Central memory CD8-positive, alpha-beta T cell (primary cell): ENCODE results near the gene MBNL1.

Experiments used
- ATAC-seq: fragments of 150-1000 bp; cut with Tn5 transposase; replicated peaks from 2 replicates; pipeline ENCODE4 v1.10.0; 2022; ENCODE audit warnings: mild to moderate bottlenecking, moderate FRiP score, moderate number of reproducible peaks; ENCODE audit not compliant: poor library complexity, severe bottlenecking; ENCODE audit errors: extremely low read depth
- DNase-seq, 2 donors: peaks; one replicate each; pipeline ENCODE4 v3.0.0; 2021; ENCODE audit warnings: low spot score in 2 of 2
- H3K27ac Mint-ChIP-seq: one replicate; pipeline ENCODE4 v1.8.0; 2022; ENCODE audit warnings: low read depth, mild to moderate bottlenecking, moderate library complexity, mixed read lengths
- H3K27me3 Mint-ChIP-seq: one replicate; pipeline ENCODE4 v1.8.0; 2022; ENCODE audit warnings: mixed read lengths
- H3K36me3 Mint-ChIP-seq: one replicate; pipeline ENCODE4 v1.8.0; 2022; ENCODE audit warnings: mild to moderate bottlenecking, moderate library complexity, mixed read lengths; ENCODE audit not compliant: insufficient read depth
- H3K4me1 Mint-ChIP-seq: one replicate; pipeline ENCODE4 v1.8.0; 2022; ENCODE audit warnings: mixed read lengths
- H3K4me3 Mint-ChIP-seq: one replicate; pipeline ENCODE4 v1.8.0; 2022; ENCODE audit warnings: mild to moderate bottlenecking, moderate library complexity, mixed read lengths
- H3K9me3 Mint-ChIP-seq: one replicate; pipeline ENCODE4 v1.8.0; 2022; ENCODE audit warnings: mixed read lengths

The MBNL1 gene

DNA sequence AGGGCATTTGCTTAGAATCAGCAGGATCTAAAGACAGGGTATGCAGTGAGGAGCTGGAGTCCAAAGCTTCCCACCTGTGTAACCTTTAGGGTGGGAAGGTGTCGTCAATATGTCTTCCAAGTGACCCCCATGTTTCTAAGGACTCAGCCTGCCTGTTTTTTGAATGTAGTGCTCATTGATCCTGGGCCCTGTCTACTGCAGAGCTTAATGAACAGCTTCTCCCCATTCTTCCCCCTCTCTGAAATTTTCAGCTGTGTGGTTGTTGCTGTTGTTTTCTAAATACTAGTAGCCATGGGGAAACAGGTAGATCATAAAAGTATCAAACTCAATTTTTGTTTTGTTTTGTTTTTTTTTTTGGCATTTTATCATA lies 39.7 kb downstream of the MBNL1 start:
- ATAC-seq (no peak), DNase-seq (no peak)
- H3K9me3 Mint-ChIP-seq: no peaks in the 10 kb centered on the region
- no peaks in the 10 kb centered on the region for H3K27me3 Mint-ChIP-seq
- peak overlapping the region; percentile 28 for H3K4me3 Mint-ChIP-seq
- H3K36me3 Mint-ChIP-seq: peaks cover 46% of the 10 kb centered on the region
- peak overlapping the region; percentile 91 for H3K27ac Mint-ChIP-seq
- peaks cover 48% of the 10 kb centered on the region for H3K4me1 Mint-ChIP-seq

DNA sequence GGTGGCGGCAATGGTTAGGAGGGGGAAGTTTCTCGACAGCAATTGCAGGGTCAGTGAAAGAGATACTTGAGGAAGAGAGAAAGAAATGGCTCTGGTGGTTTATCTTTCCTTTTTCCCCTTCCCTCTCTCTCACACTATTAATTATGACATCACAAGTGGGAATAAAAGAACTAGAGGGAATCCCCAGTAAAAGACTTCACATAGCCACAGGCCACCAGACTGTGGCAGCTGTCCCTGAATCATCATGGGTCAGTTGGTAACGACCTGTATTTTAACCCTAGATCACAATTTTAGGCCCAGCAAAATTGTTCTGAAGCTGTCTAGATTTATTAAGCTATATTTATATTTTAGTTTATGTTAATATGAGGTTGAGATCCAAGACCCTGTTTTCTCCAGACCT lies 40.3 kb downstream of the MBNL1 start:
- peak overlapping the region; percentile 91 for H3K27ac Mint-ChIP-seq
- H3K27me3 Mint-ChIP-seq: no peaks in the 10 kb centered on the region
- H3K4me1 Mint-ChIP-seq: peaks cover 45% of the 10 kb centered on the region
- no peaks in the 10 kb centered on the region for H3K9me3 Mint-ChIP-seq
- H3K4me3 Mint-ChIP-seq: peak overlapping the region; percentile 28
- peaks cover 45% of the 10 kb centered on the region for H3K36me3 Mint-ChIP-seq
- no peak for ATAC-seq
- no peak for DNase-seq

DNA sequence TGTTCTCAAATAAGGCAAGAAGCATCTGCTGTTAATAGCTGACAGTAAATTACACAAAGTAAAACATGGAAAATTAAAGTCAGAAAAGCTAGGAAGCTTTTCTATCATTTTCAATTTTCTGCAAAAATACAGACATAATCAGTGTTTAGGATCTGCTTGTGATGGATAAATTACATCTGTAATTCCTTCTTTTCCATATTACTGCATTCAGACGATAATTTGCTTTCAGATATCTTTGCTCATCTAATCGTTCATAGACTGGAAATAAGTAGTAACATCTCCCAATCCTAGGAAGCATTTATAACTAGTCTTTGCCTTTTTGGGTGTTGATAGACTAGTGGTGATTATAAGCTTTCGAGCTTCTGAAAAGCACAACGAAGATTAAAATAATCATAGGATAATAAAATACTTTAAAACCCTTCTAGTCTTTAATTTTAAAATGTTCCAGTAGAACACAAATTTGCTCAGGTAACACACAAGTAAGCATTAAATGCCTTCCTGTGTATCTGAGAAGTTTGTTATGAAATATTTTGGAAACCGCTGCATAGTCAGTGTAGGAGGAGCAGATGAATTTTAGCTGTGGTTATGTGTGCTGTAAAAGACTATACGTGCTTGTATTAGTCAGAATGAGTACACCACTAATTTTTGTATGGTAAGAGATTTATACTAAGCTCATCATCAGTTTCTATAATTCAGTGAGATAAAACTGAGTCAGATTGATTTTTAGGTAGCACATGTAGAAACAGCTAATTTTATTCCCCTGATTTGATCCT lies 41.0 kb downstream of the MBNL1 start:
- peak; percentile 92 for ATAC-seq
- peaks cover 49% of the 10 kb centered on the region for H3K36me3 Mint-ChIP-seq
- H3K27me3 Mint-ChIP-seq: no peaks in the 10 kb centered on the region
- no peak for DNase-seq
- H3K4me3 Mint-ChIP-seq: peak overlapping the region; percentile 23
- H3K9me3 Mint-ChIP-seq: no peaks in the 10 kb centered on the region
- peaks cover 49% of the 10 kb centered on the region for H3K4me1 Mint-ChIP-seq
- peak overlapping the region; percentile 76 for H3K27ac Mint-ChIP-seq

DNA sequence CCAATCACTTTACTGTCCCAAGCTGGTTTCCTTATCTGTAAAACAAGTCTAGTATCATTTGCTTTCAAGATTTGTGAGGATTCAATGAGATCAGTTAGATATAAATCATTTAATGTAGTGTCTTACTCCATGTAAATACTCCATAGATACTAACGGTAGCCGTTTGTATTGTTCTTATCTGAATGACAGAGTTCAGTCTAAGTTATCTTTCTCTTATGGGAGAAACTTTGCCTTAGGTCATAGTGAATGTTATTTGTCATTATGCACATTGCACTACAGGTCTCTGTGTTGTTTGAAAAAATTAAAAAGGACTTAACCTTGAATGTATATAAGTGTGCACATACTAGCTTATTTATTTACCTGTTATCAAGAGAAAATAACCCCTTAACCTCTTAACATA lies 44.7 kb downstream of the MBNL1 start:
- no peak for ATAC-seq
- Mint-ChIP-seq H3K4me1 (peaks cover 50% of the 10 kb centered on the region), H3K9me3 (no peaks in the 10 kb centered on the region), H3K27me3 (no peaks in the 10 kb centered on the region), H3K36me3 (peaks cover 46% of the 10 kb centered on the region), H3K27ac (peak overlapping the region; percentile 22), H3K4me3 (peak overlapping the region; percentile 7)
- no peak for DNase-seq

DNA sequence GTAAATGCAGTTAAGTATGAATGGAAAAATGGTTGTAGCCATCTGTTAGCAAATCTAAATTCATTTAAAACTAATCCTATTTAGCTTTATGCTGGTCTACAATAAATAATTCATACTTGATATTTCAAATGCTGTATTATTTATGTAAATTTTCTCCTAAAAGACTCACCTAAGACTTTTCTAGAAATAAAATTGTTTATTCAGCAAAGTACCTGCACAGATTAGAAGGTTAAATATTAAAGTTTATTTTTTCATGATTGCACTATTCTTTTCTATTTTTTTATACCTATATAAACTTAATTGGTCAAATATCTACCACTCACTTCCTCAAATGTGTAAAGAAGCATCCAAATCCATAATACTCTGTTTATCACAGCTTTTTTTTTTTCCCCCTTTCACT lies 45.2 kb downstream of the MBNL1 start:
- peaks cover 43% of the 10 kb centered on the region for H3K36me3 Mint-ChIP-seq
- ATAC-seq (no peak), DNase-seq (no peak)
- peak overlapping the region; percentile 87 for H3K27ac Mint-ChIP-seq
- peak overlapping the region; percentile 43 for H3K4me3 Mint-ChIP-seq
- H3K27me3 Mint-ChIP-seq: no peaks in the 10 kb centered on the region
- H3K9me3 Mint-ChIP-seq: no peaks in the 10 kb centered on the region
- H3K4me1 Mint-ChIP-seq: peaks cover 50% of the 10 kb centered on the region

DNA sequence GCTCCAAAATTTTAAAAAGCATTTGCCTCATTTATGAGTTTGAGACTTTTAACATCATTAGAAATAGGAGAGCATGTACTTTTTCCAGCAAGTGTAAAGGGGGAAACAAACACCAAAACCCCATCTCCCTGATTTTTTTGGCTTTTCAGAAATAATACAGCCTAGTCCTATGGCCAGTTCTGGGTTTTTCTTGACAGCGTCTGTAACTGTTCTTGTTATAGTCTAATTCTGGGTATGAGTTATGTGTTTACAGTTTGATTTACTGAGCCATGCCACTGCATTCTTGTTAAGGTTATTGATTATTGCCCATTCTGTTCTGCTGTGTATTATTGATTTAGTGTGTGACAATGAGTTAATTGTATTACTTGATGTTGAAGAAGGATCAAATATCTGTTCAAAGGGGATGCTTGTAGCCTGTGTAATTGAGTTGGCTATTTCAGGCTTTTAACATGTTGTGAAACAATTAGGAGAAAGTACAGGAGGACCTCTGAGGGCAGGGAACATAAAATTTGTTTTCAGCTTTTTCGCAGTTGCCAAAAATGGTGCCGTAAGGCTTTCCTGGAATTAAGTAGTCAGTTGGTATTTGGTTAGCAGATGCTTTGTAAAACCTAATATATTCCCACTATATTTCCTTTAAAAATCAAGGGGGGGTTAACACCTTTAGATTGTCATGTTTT lies 46.1 kb downstream of the MBNL1 start:
- H3K36me3 Mint-ChIP-seq: peaks cover 41% of the 10 kb centered on the region
- H3K4me1 Mint-ChIP-seq: peaks cover 50% of the 10 kb centered on the region
- H3K27me3 Mint-ChIP-seq: no peaks in the 10 kb centered on the region
- peak overlapping the region; percentile 33 for H3K4me3 Mint-ChIP-seq
- no peaks in the 10 kb centered on the region for H3K9me3 Mint-ChIP-seq
- ATAC-seq (no peak), DNase-seq (no peak)
- peak overlapping the region; percentile 87 for H3K27ac Mint-ChIP-seq

DNA sequence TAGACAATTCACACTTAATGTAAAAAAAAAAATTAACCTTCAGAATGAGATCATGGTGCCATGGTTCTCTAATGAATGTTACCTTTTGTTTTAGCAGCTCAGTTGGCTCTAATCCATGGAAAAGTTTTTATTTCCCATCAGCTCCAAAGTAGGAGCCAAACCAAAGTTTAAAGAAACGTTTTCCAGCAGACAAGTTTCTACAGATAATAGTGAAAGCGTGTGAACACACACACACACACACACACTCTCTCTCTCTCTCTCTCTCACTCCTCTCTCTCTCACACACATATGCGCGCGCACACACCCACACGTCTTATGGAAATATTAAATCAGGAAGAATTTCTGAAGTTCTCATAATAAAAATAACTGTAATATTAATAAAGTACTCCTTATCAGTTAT lies 46.9 kb downstream of the MBNL1 start:
- DNase-seq (no peak), ATAC-seq (no peak)
- Mint-ChIP-seq H3K4me3 (peak overlapping the region; percentile 55), H3K27me3 (no peaks in the 10 kb centered on the region), H3K27ac (peak overlapping the region; percentile 87), H3K9me3 (no peaks in the 10 kb centered on the region), H3K36me3 (peaks cover 39% of the 10 kb centered on the region), H3K4me1 (peaks cover 53% of the 10 kb centered on the region)

DNA sequence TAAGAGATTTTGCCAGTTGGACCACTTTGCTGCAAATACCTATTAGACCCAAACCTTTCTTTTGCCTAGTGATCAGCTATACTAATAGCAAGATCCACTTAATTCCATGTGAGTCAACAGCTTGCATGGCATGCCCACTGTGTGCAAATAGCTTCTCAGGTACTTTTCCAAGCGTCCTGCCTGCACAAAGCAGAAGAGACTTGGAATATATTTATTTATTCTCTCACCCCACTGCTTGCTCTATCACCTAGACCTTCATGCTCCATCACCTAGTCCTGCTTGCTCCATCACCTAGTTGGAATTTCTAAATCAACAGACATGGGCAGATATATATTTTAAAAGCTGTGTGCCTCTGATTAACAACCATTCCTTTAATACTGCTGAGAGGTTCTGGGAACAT lies 47.6 kb downstream of the MBNL1 start:
- Mint-ChIP-seq H3K36me3 (peaks cover 39% of the 10 kb centered on the region), H3K4me3 (peak overlapping the region; percentile 55), H3K9me3 (no peaks in the 10 kb centered on the region), H3K27ac (peak overlapping the region; percentile 87), H3K4me1 (peaks cover 60% of the 10 kb centered on the region), H3K27me3 (no peaks in the 10 kb centered on the region)
- DNase-seq (no peak), ATAC-seq (no peak)

DNA sequence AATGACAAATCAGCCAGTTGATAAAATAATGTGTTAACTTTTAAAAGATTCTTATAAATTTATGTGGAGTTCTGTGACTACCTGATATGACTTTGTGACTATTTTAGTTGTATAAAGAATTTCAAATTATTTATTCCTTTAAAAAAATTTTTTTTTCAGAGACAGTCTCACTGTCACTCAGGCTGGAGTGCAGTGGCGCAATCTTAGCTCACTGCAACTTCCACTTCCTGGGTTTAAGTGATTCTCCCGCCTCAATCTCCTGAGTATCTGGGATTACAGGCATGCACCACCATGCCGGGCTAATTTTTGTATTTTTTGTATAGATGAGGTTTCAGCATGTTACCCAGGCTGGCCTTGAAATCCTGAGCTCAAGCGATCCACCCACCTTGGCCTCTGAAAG lies 48.5 kb downstream of the MBNL1 start:
- Mint-ChIP-seq H3K27me3 (no peaks in the 10 kb centered on the region), H3K4me3 (no peak overlapping the region), H3K27ac (peak overlapping the region; percentile 87), H3K4me1 (peaks cover 68% of the 10 kb centered on the region), H3K36me3 (peaks cover 38% of the 10 kb centered on the region), H3K9me3 (no peaks in the 10 kb centered on the region)
- ATAC-seq: no peak
- DNase-seq: no peak

DNA sequence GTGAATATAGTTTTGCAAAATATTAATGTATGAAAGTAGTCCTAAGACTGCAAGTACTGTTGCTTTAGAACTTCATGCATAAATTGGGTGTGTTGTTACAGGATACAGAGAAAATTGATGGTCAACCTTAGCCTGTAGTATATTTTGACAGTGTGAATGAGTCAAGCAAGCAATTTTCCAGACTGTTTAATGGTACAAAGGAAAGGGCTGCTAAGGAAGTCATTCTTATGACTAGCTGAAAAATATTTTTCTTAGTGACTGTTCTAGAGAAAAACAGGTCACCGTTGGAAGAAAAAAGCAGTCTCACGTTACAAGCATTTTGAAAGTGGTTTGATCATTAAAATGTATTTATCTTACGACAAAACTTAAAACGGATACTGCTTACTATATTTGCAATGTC lies 49.2 kb downstream of the MBNL1 start:
- Mint-ChIP-seq H3K36me3 (peaks cover 35% of the 10 kb centered on the region), H3K27ac (peak overlapping the region; percentile 87), H3K4me3 (peak overlapping the region; percentile 13), H3K9me3 (no peaks in the 10 kb centered on the region), H3K4me1 (peaks cover 76% of the 10 kb centered on the region), H3K27me3 (no peaks in the 10 kb centered on the region)
- ATAC-seq (no peak), DNase-seq (no peak)

DNA sequence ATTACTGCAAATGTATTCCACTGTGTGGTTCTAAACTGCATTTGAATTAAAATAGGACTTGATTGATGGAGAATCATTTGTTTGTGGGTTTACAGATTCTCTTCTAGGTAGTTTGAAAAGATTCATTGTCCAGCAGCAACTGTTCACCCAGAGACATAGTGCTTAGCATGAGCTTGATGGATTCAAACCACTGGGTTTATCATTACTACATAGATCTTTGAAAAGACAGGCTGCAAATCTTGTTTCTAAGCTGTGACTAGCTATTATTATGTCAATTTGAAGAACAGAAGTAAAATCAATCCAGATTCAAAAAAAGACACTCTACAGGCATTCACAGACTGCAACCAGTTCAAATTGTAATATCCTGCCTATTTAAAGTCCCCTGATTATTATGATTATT lies 49.8 kb downstream of the MBNL1 start:
- ATAC-seq (no peak), DNase-seq (no peak)
- no peaks in the 10 kb centered on the region for H3K9me3 Mint-ChIP-seq
- H3K27me3 Mint-ChIP-seq: no peaks in the 10 kb centered on the region
- H3K36me3 Mint-ChIP-seq: peaks cover 31% of the 10 kb centered on the region
- peak overlapping the region; percentile 44 for H3K27ac Mint-ChIP-seq
- H3K4me3 Mint-ChIP-seq: no peak overlapping the region
- peaks cover 78% of the 10 kb centered on the region for H3K4me1 Mint-ChIP-seq

DNA sequence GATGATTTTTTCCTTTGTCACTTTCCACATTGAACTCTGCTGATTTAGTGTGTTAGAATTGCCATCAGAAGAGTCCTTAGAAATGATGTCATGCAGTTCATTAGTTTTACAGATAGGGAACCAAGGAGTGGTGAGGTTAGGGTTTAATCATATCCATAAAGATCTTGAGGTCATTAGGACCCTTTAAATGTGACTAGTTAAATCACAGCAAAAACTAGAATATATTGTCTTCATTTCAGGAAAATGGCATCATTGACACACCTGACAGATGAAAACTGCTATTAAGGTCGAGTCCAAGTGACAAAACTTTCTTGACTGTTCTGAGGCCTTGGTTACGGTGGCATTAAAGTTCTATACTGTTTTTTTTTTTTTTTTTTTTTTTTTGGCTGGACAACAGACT lies 50.5 kb downstream of the MBNL1 start:
- DNase-seq (no peak), ATAC-seq (no peak)
- Mint-ChIP-seq H3K36me3 (peaks cover 30% of the 10 kb centered on the region), H3K27ac (peak overlapping the region; percentile 44), H3K4me1 (peaks cover 85% of the 10 kb centered on the region), H3K9me3 (no peaks in the 10 kb centered on the region), H3K4me3 (no peak overlapping the region), H3K27me3 (no peaks in the 10 kb centered on the region)
